HEK293T (cell line): ENCODE results near the gene ORAI2.
A peak's percentile ranks its signal among the peaks of the same experiment; 100 is the strongest.

Experiments
- CTCF ChIA-PET: fragments of 350-600 bp; formaldehyde crosslinking; extraction: SDS; loops from one replicate; lab custom pipeline; 2021; ENCODE audit warnings: antibody characterized with exemption, inconsistent platforms; lab: Yijun Ruan, JAX
- POLR2A ChIA-PET: fragments of 350-600 bp; formaldehyde crosslinking; extraction: SDS; loops from one replicate; lab custom pipeline; 2020; ENCODE audit warnings: antibody characterized with exemption, inconsistent platforms; lab: Yijun Ruan, JAX
- DNase-seq: peaks from one replicate; pipeline ENCODE4 v3.0.0; 2012; ENCODE audit warnings: mixed read lengths; ENCODE audit errors: extremely low spot score
- ARNT ChIP-seq: fragments of 450-650 bp; IDR thresholded peaks from 2 replicates; pipeline ENCODE4 v1.6.1; 2017; ENCODE audit warnings: mild to moderate bottlenecking
- BHLHE40 ChIP-seq: fragments of 450-650 bp; IDR thresholded peaks from 2 replicates; pipeline ENCODE4 v1.6.1; 2016; ENCODE audit warnings: mild to moderate bottlenecking, moderate library complexity, borderline replicate concordance
- CTBP1 ChIP-seq: fragments of 450-650 bp; IDR thresholded peaks from 2 replicates; pipeline ENCODE4 v1.6.1; 2016; ENCODE audit warnings: borderline replicate concordance
- ELF4 ChIP-seq: fragments of 450-650 bp; IDR thresholded peaks from 2 replicates; pipeline ENCODE4 v1.6.1; 2017; ENCODE audit warnings: antibody characterized with exemption
- FOXA1 ChIP-seq: fragments of 450-650 bp; IDR thresholded peaks from 2 replicates; pipeline ENCODE4 v1.6.1; 2016; ENCODE audit warnings: mild to moderate bottlenecking
- FOXK2 ChIP-seq: fragments of 450-650 bp; IDR thresholded peaks from 2 replicates; pipeline ENCODE4 v1.6.1; 2016; ENCODE audit warnings: mild to moderate bottlenecking
- FOXM1 ChIP-seq: fragments of 450-650 bp; IDR thresholded peaks from 2 replicates; pipeline ENCODE4 v1.6.1; 2017; ENCODE audit warnings: mild to moderate bottlenecking, borderline replicate concordance
- HDGF ChIP-seq: fragments of 450-650 bp; IDR thresholded peaks from 2 replicates; pipeline ENCODE4 v1.6.1; 2017; ENCODE audit warnings: antibody characterized with exemption, borderline replicate concordance
- L3MBTL2 ChIP-seq: fragments of 450-650 bp; conservative IDR thresholded peaks from 2 replicates; pipeline ENCODE4 v1.6.1; 2016; ENCODE audit warnings: mild to moderate bottlenecking
- LEF1 ChIP-seq: fragments of 450-650 bp; IDR thresholded peaks from 2 replicates; pipeline ENCODE4 v1.6.1; 2017; ENCODE audit warnings: mild to moderate bottlenecking, borderline replicate concordance
- NFRKB ChIP-seq: fragments of 450-650 bp; IDR thresholded peaks from 2 replicates; pipeline ENCODE4 v1.6.1; 2016; ENCODE audit warnings: mild to moderate bottlenecking, moderate library complexity
- SP1 ChIP-seq: fragments of 450-650 bp; IDR thresholded peaks from 2 replicates; pipeline ENCODE4 v1.6.1; 2017
- SUZ12 ChIP-seq: fragments of 450-650 bp; IDR thresholded peaks from 2 replicates; pipeline ENCODE4 v1.6.1; 2016; ENCODE audit warnings: mild to moderate bottlenecking
- TARDBP ChIP-seq: fragments of 450-650 bp; IDR thresholded peaks from 2 replicates; pipeline ENCODE4 v1.6.1; 2016
- ZNF384 ChIP-seq: fragments of 450-650 bp; IDR thresholded peaks from 2 replicates; pipeline ENCODE4 v1.6.1; 2016
- TF ChIP-seq, protein P1 (sequence below): fragments of 450-650 bp; IDR thresholded peaks from 2 replicates; pipeline ENCODE4 v1.6.1; 2016

Gene ORAI2

GRCh38 chr7:102412548-102412947, 20.8 kb upstream of the ORAI2 start:
- DNase-seq: peak; percentile 52
- ChIA-PET CTCF (interaction anchor here (0.5 to 1.3 kb wide), 3 partner anchors 16 to 55 kb away, joined by 4 read pairs; partner anchors contain the start of gene PRKRIP1), POLR2A (interaction anchor here (1.3 kb wide), 1 partner anchor 16 kb away, joined by 4 read pairs; the partner anchor contains the start of gene PRKRIP1)
- no peak for TF ChIP-seq TARDBP
- TF ChIP-seq CTBP1: no peak
- TF ChIP-seq BHLHE40: no peak
- no peak for TF ChIP-seq ELF4
- TF ChIP-seq FOXK2: no peak
- no peak for TF ChIP-seq SP1

DNA sequence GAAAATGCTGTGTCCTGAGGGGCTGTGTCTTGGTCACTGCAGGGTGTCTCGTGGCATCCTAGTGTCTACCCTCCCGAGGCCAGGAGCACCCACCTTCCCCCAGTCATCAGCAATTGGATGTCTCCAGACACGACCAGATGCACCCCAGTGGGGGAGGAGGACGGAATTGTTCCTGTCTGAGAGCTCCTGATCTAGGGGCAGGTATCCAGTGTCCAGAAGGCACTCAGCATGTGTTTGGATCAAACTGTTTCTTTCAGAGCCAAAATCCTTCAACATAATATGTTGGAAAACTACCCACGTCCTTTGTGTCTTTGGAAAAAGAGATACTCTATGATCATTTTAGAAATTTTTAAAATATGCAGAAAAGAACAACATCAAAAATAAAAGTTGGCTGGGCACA, 20.3 kb upstream of the ORAI2 start:
- DNase-seq: no peak
- TF ChIP-seq FOXM1 (no peak), HDGF (no peak), FOXK2 (no peak), SP1 (no peak), ZNF384 (no peak), NFRKB (no peak), ARNT (no peak), BHLHE40 (no peak), SUZ12 (no peak), LEF1 (no peak), CTBP1 (no peak), TARDBP (no peak), L3MBTL2 (no peak)
- TF ChIP-seq, protein P1, sequence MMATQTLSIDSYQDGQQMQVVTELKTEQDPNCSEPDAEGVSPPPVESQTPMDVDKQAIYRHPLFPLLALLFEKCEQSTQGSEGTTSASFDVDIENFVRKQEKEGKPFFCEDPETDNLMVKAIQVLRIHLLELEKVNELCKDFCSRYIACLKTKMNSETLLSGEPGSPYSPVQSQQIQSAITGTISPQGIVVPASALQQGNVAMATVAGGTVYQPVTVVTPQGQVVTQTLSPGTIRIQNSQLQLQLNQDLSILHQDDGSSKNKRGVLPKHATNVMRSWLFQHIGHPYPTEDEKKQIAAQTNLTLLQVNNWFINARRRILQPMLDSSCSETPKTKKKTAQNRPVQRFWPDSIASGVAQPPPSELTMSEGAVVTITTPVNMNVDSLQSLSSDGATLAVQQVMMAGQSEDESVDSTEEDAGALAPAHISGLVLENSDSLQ: no peak
- CTCF ChIA-PET: interaction anchor here (0.7 to 1.3 kb wide), 2 partner anchors 17 to 54 kb away, joined by 3 to 4 read pairs; partner anchors contain the start of gene PRKRIP1
- POLR2A ChIA-PET: interaction anchor here (1.3 kb wide), 1 partner anchor 17 kb away, joined by 4 read pairs; the partner anchor contains the start of gene PRKRIP1

DNA sequence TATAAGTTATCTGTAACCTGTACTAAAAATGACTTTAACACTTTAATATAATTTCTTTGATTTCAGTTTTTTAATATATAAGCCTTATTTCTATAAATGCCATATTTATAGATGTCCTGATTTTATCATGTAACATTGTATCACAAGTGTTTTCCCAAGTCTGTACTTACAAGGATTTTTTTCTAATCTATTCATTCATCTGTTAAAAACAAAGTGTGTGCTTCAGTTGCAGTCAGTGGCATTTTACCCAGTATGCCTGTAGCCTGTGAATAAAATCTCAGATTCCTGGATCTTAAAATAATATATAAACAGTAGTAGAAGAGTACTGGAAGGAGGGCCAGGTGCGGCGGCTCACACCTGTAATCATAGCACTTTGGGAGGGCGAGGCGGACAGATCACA, 19.8 kb upstream of the ORAI2 start:
- TF ChIP-seq FOXM1 (no peak), FOXK2 (no peak), SUZ12 (no peak), LEF1 (no peak), NFRKB (no peak), BHLHE40 (no peak), CTBP1 (no peak), TARDBP (no peak), ZNF384 (no peak), SP1 (no peak), HDGF (no peak), ARNT (no peak), FOXA1 (no peak)
- TF ChIP-seq, protein P1: no peak
- CTCF ChIA-PET: interaction anchor here (0.7 kb wide), 1 partner anchor 18 kb away, joined by 3 read pairs; the partner anchor contains the start of gene PRKRIP1
- POLR2A ChIA-PET: no interaction called here
- no peak for DNase-seq

DNA sequence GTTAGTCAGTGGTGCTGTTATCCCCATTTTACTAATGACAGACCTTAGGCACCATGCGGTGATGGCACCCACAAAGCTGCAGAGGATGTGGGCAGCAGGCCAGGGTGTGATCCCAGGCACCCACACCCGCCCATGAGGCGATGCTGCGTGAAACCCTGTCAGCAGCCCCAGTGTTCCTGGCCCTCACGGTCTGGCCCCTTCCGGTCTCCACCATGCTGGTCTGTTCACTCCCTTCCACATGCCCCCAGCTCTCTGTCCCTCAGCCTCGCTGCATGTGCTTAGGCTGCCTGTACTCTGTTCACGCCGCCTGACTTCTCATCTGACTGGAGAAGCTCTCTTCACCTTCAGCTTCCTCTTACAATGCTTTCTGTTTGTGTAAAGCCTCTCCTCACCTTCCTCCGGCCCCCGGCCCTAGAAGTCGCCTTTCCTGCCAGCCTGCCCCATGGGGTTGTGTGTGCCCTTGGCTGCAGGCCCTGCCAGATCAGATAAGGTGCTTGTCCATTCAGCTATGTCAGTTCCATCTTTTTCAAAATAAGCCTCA, 17.6 kb upstream of the ORAI2 start:
- DNase-seq: no peak
- ChIA-PET CTCF (no interaction called here), POLR2A (no interaction called here)
- no peak for TF ChIP-seq L3MBTL2
- no peak for TF ChIP-seq CTBP1
- no peak for TF ChIP-seq ZNF384
- TF ChIP-seq HDGF: no peak
- no peak for TF ChIP-seq ARNT
- TF ChIP-seq NFRKB: no peak
- TF ChIP-seq, protein P1: no peak
- no peak for TF ChIP-seq TARDBP
- TF ChIP-seq FOXK2: no peak
- no peak for TF ChIP-seq FOXA1
- no peak for TF ChIP-seq BHLHE40
- TF ChIP-seq ELF4: no peak

DNA sequence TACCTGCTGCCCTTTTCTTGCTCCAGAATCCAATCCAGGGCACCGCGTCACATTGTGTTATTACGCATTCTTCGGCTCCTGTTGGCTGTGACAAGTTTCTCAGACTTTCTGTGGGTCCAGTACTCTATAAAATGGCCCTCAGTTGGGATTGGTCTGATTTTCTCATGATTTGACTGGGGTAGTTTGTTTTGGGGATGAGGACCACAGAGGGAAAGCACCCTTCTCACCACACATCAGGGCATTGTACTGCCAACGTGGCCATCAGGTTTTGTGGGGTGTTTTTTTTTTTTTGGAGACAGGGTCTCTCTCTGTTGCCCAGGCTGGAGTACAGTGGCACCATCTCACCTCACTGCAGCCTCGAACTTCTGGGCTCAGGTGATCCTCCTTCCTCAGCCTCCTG, 17.0 kb upstream of the ORAI2 start:
- CTCF ChIA-PET: no interaction called here
- TF ChIP-seq CTBP1 (no peak), ARNT (no peak), HDGF (no peak), ZNF384 (no peak), BHLHE40 (no peak), FOXM1 (no peak), SP1 (no peak), TARDBP (no peak), NFRKB (no peak), FOXK2 (no peak), LEF1 (no peak), L3MBTL2 (no peak), ELF4 (no peak), FOXA1 (no peak)
- TF ChIP-seq, protein P1: no peak

More for the DNA sequence above, 17.0 kb upstream of the ORAI2 start:
- POLR2A ChIA-PET: no interaction called here
- no peak for DNase-seq
